ENCODE results near the gene SORCS3. TPM values are rescaled to one million over a fixed set of nuclear protein-coding genes. Genes with fewer than 3 reads are reported as not detected.

The SORCS3 gene
- total RNA-seq, 1 donor from 2014 or later: 2.0 TPM

GRCh38 chr10:105023211-105024111, 382.4 kb downstream of the SORCS3 start:
- no peak for DNase-seq
- peaks cover 10% of the 10 kb centered on the region for H3K4me1 Mint-ChIP-seq (ENCODE audit: low read depth, unreplicated experiment)
- no peak overlapping the region for H3K27ac Mint-ChIP-seq (ENCODE audit: unreplicated experiment)
- H3K27me3 Mint-ChIP-seq (ENCODE audit: unreplicated experiment): no peaks in the 10 kb centered on the region
- TF ChIP-seq, protein P1, sequence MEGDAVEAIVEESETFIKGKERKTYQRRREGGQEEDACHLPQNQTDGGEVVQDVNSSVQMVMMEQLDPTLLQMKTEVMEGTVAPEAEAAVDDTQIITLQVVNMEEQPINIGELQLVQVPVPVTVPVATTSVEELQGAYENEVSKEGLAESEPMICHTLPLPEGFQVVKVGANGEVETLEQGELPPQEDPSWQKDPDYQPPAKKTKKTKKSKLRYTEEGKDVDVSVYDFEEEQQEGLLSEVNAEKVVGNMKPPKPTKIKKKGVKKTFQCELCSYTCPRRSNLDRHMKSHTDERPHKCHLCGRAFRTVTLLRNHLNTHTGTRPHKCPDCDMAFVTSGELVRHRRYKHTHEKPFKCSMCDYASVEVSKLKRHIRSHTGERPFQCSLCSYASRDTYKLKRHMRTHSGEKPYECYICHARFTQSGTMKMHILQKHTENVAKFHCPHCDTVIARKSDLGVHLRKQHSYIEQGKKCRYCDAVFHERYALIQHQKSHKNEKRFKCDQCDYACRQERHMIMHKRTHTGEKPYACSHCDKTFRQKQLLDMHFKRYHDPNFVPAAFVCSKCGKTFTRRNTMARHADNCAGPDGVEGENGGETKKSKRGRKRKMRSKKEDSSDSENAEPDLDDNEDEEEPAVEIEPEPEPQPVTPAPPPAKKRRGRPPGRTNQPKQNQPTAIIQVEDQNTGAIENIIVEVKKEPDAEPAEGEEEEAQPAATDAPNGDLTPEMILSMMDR (IDR thresholded peaks at IDR 0.05; ENCODE audit: partially characterized antibody, unreplicated experiment): no peak
- no peaks in the 10 kb centered on the region for H3K9me3 Mint-ChIP-seq (ENCODE audit: unreplicated experiment)
- H3K36me3 Mint-ChIP-seq (ENCODE audit: unreplicated experiment): no peaks in the 10 kb centered on the region
- no peak overlapping the region for H3K4me3 Mint-ChIP-seq (ENCODE audit: unreplicated experiment)

- DNase-seq: no peak
- TF ChIP-seq, protein P1 (IDR thresholded peaks at IDR 0.05; ENCODE audit: partially characterized antibody, unreplicated experiment): no peak
- Mint-ChIP-seq H3K4me3 (ENCODE audit: unreplicated experiment) (no peak overlapping the region), H3K9me3 (ENCODE audit: unreplicated experiment) (no peaks in the 10 kb centered on the region), H3K4me1 (ENCODE audit: low read depth, unreplicated experiment) (peaks cover 10% of the 10 kb centered on the region), H3K27ac (ENCODE audit: unreplicated experiment) (no peak overlapping the region), H3K36me3 (ENCODE audit: unreplicated experiment) (no peaks in the 10 kb centered on the region), H3K27me3 (ENCODE audit: unreplicated experiment) (no peaks in the 10 kb centered on the region)
Measured at GRCh38 chr10:105024184-105024583, 383.1 kb downstream of the SORCS3 start.

- no peak overlapping the region for H3K27ac Mint-ChIP-seq (ENCODE audit: unreplicated experiment)
Measured at GRCh38 chr10:105025092-105025491, 384.0 kb downstream of the SORCS3 start.

DNA sequence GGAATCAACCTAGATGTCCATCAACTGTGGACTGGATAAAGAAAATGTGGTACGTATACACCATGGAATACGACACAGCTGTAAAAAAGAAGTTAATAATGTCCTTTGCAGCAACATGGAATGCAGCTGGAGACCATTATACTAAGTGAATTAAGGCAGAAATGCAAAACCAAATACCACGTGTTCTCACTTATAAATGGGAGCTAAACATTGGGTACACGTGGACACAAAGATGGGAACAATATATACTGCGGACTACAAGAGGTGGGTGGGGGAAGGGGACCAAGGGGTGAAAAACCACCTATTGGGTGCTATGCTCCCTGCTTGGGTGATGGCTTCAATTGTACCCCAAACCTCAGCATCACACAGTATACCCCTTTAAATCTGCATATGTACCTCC, 385.5 kb downstream of the SORCS3 start:
- H3K4me1 Mint-ChIP-seq (ENCODE audit: low read depth, unreplicated experiment): peaks cover 10% of the 10 kb centered on the region
- H3K27me3 Mint-ChIP-seq (ENCODE audit: unreplicated experiment): no peaks in the 10 kb centered on the region
- no peak overlapping the region for H3K27ac Mint-ChIP-seq (ENCODE audit: unreplicated experiment)
- no peak overlapping the region for H3K4me3 Mint-ChIP-seq (ENCODE audit: unreplicated experiment)
- H3K36me3 Mint-ChIP-seq (ENCODE audit: unreplicated experiment): peaks cover 4% of the 10 kb centered on the region
- no peak for DNase-seq
- TF ChIP-seq, protein P1 (IDR thresholded peaks at IDR 0.05; ENCODE audit: partially characterized antibody, unreplicated experiment): no peak
- no peaks in the 10 kb centered on the region for H3K9me3 Mint-ChIP-seq (ENCODE audit: unreplicated experiment)

More at GRCh38 chr10:105025092-105025491, 384.0 kb downstream of the SORCS3 start:
- H3K27me3 Mint-ChIP-seq (ENCODE audit: unreplicated experiment): no peaks in the 10 kb centered on the region
- TF ChIP-seq, protein P1 (IDR thresholded peaks at IDR 0.05; ENCODE audit: partially characterized antibody, unreplicated experiment): no peak
- DNase-seq: no peak
- no peak overlapping the region for H3K4me3 Mint-ChIP-seq (ENCODE audit: unreplicated experiment)
- peaks cover 1% of the 10 kb centered on the region for H3K36me3 Mint-ChIP-seq (ENCODE audit: unreplicated experiment)
- no peaks in the 10 kb centered on the region for H3K9me3 Mint-ChIP-seq (ENCODE audit: unreplicated experiment)
- peaks cover 10% of the 10 kb centered on the region for H3K4me1 Mint-ChIP-seq (ENCODE audit: low read depth, unreplicated experiment)

DNA sequence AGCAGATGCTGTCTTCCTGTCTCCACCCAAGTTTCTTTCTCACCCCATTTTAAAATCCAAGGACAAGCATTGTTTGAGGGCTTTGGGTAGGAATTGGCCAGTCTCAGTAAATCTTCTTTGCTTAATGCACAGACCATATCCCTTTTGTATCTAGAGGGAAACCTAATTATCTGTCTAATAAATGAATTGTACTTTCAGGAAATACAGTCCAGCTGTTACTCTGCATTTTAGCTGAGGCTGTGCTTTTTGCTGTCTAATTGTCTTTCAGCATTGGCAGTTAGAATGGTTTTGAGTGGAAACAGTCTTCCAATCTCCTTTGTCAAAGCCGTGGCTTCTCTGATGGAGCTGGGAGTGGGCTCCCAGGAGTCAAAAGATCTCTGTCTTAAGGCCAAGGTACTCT, 388.2 kb downstream of the SORCS3 start:
- no peaks in the 10 kb centered on the region for H3K27me3 Mint-ChIP-seq (ENCODE audit: unreplicated experiment)
- no peak overlapping the region for H3K27ac Mint-ChIP-seq (ENCODE audit: unreplicated experiment)
- peaks cover 4% of the 10 kb centered on the region for H3K36me3 Mint-ChIP-seq (ENCODE audit: unreplicated experiment)
- H3K4me1 Mint-ChIP-seq (ENCODE audit: low read depth, unreplicated experiment): peaks cover 2% of the 10 kb centered on the region
- DNase-seq: no peak
- TF ChIP-seq, protein P1 (IDR thresholded peaks at IDR 0.05; ENCODE audit: partially characterized antibody, unreplicated experiment): no peak
- H3K9me3 Mint-ChIP-seq (ENCODE audit: unreplicated experiment): no peaks in the 10 kb centered on the region
- no peak overlapping the region for H3K4me3 Mint-ChIP-seq (ENCODE audit: unreplicated experiment)
